ENCODE measurements around the gene CLDN9. TPM values are rescaled to one million over a fixed set of nuclear protein-coding genes. Genes with fewer than 3 reads are reported as not detected.

The CLDN9 gene
- total and polyA plus RNA-seq, 2 donors (not counting 1 experiment from before 2014, with no cell fraction given), result 0.04 TPM; not detected in 1

DNA sequence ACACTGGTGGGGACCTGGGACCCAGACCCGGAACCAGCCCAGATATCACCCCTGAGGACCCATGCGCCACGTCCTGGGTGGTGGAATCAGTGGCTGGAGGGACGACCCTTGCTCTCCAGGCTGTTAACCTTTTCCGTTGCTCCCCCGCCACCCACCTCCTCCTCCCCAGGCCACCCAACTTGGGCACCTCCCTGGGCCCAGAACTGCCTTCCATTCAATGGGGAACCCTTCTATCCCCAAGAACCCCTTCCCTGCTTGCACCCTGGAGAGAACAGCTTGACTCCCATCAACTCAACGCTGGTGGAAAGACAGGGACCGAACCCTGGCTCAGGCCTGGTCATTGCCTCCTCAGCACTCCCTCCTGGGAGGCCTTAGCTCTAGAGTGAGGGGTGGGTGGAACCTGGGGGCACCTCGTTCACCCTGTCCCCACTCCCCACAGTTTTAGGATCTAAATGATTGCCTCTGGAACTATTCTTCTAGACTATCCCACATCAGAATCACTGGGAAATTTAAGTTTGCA, 47.1 kb downstream of the CLDN9 start:
- TF ChIP-seq EZH2 (IDR thresholded peaks at IDR 0.05; ENCODE audit: borderline replicate concordance, insufficient read depth, low read depth, low read length, poor library complexity, severe bottlenecking) (no peak), CTCF (IDR thresholded peaks at IDR 0.05) (no peak)
- no peaks in the 10 kb centered on the region for H3K36me3 ChIP-seq (replicated peaks in 1 of 2; ENCODE audit: control extremely low read depth in 1 of 2, control insufficient read depth in 1 of 2, extremely low read depth in 1 of 2, insufficient read depth in 2 of 2, low read length in 1 of 2)
- POLR2A ChIA-PET, result interaction anchor here (0.7 to 2.1 kb wide), 5 partner anchors 33 to 99 kb away, joined by 3 to 13 read pairs (median 5); partner anchors contain the start of gene ZNF213
- H3K27ac Mint-ChIP-seq, result peak overlapping the region; percentile 65
- H3K4me1 Mint-ChIP-seq, result peaks cover 15% of the 10 kb centered on the region
- H3K4me3 Mint-ChIP-seq, result peak overlapping the region; percentile 87
- peak overlapping the region; percentile 99 for H3K4me2 ChIP-seq (replicated peaks; ENCODE audit: low read depth, low read length, poor library complexity, severe bottlenecking)
- no peaks in the 10 kb centered on the region for H3K9me3 ChIP-seq (ENCODE audit: control extremely low read depth in 1 of 3, control insufficient read depth in 2 of 3, insufficient read depth in 1 of 3, low read length in 2 of 3)
- no peaks in the 10 kb centered on the region for H3K9me3 Mint-ChIP-seq (ENCODE audit: insufficient read depth)
- WGBS (ENCODE audit: insufficient coverage), result 71% methylated on average over 6 of the region's 9 CpGs
- H2AFZ ChIP-seq (ENCODE audit: insufficient read depth, low read depth, low read length, poor library complexity, severe bottlenecking), result peak overlapping the region; percentile 98
- peak overlapping the region; percentile 83 for H3K9ac ChIP-seq (ENCODE audit: low read length)
- peak overlapping the region in 1 of 2 donors; percentile 51 for H3K27ac ChIP-seq (ENCODE audit: low read length in 2 of 2)
- ATAC-seq (ENCODE audit: low read depth) (no peak), DNase-seq (no peak)
- peak overlapping the region in 4 of 5 experiments; percentile 75 to 93 (median 82) for H3K4me3 ChIP-seq (ENCODE audit: control extremely low read depth in 1 of 5, extremely low read depth in 1 of 5, insufficient read depth in 1 of 5, low read depth in 2 of 5, low read length in 4 of 5)
- peaks cover 0 to 6% (median 0%) of the 10 kb centered on the region in 4 experiments for H3K27me3 ChIP-seq (replicated peaks in 1 of 4; ENCODE audit: control extremely low read depth in 1 of 4, control insufficient read depth in 3 of 4, insufficient read depth in 4 of 4, low read length in 3 of 4)
- intact Hi-C loops (cut with micrococcal nuclease), result loop anchor here (1.0 to 2.0 kb wide), 6 partner anchors 17 to 107 kb away; partner anchors contain the start of gene THOC6
- CTCF ChIA-PET, result interaction anchor here (0.6 to 6.5 kb wide), 19 partner anchors 11 to 398 kb away, joined by 3 to 140 read pairs (median 5); partner anchors contain the start of genes HCFC1R1, THOC6, ZNF213 and ZSCAN10
- H4K20me1 ChIP-seq (ENCODE audit: control insufficient read depth, insufficient read depth, low read length, poor library complexity, severe bottlenecking), result no peaks in the 10 kb centered on the region
- no peaks in the 10 kb centered on the region for H3K27me3 Mint-ChIP-seq
- H3K79me2 ChIP-seq (ENCODE audit: control insufficient read depth, insufficient read depth, low read length), result no peaks in the 10 kb centered on the region
- H3K4me1 ChIP-seq (ENCODE audit: control insufficient read depth in 2 of 2, insufficient read depth in 2 of 2, low read length in 2 of 2), result peaks cover 18 to 20% of the 10 kb centered on the region in 2 donors
